HG03442 (cell line): ENCODE results near the gene KLHL35.
"Not testable (repeated sequence)": the region's sequence is repeated elsewhere in the genome, so short reads cannot be mapped to it uniquely, and the experiment has no call there.

Experiments used
- ATAC-seq: cut with Tn5 transposase; IDR thresholded peaks from one replicate; pipeline ENCODE4 v1.9.1; 2021; ENCODE audit warnings: mild to moderate bottlenecking, moderate library complexity; ENCODE audit not compliant: unreplicated experiment

Gene KLHL35

GRCh38 chr11:75394085-75394840 lies 38.7 kb downstream of the KLHL35 start:
- ATAC-seq: no peak

- no peak for ATAC-seq
Measured at GRCh38 chr11:75389925-75390324, 43.1 kb downstream of the KLHL35 start.

GRCh38 chr11:75389276-75389605 lies 43.8 kb downstream of the KLHL35 start:
- no peak for ATAC-seq

GRCh38 chr11:75388386-75389275 lies 44.4 kb downstream of the KLHL35 start:
- peak; percentile 46 for ATAC-seq

GRCh38 chr11:75387736-75388294 lies 45.2 kb downstream of the KLHL35 start:
- no peak for ATAC-seq

GRCh38 chr11:75386942-75387630 lies 45.9 kb downstream of the KLHL35 start:
- ATAC-seq: no peak

GRCh38 chr11:75384438-75385080 lies 48.4 kb downstream of the KLHL35 start:
- ATAC-seq: no peak

- ATAC-seq: no peak
Measured at GRCh38 chr11:75383246-75383645, 49.8 kb downstream of the KLHL35 start.

GRCh38 chr11:75380716-75381420 lies 52.1 kb downstream of the KLHL35 start:
- no peak for ATAC-seq

GRCh38 chr11:75380245-75380644 lies 52.8 kb downstream of the KLHL35 start:
- no peak for ATAC-seq

- ATAC-seq: not testable (repeated sequence)
Measured at GRCh38 chr11:75378776-75379175, 54.2 kb downstream of the KLHL35 start.

- no peak for ATAC-seq
Measured at GRCh38 chr11:75376175-75376574, 56.8 kb downstream of the KLHL35 start.

GRCh38 chr11:75375626-75376025 lies 57.4 kb downstream of the KLHL35 start:
- ATAC-seq: no peak

- no peak for ATAC-seq
Measured at GRCh38 chr11:75374646-75375045, 58.4 kb downstream of the KLHL35 start.

- no peak for ATAC-seq
Measured at GRCh38 chr11:75373201-75373600, 59.8 kb downstream of the KLHL35 start.
